ENCODE measurements around the gene PLSCR1. TPM values are rescaled to one million over a fixed set of nuclear protein-coding genes. Genes with fewer than 3 reads are reported as not detected.

The PLSCR1 gene
- total and polyA plus RNA-seq, 9 of the 15 experiments (the other 6 are each of a cell fraction or from before 2014, with no cell fraction given) = 40.6 to 122 (median 69.1) TPM

DNA sequence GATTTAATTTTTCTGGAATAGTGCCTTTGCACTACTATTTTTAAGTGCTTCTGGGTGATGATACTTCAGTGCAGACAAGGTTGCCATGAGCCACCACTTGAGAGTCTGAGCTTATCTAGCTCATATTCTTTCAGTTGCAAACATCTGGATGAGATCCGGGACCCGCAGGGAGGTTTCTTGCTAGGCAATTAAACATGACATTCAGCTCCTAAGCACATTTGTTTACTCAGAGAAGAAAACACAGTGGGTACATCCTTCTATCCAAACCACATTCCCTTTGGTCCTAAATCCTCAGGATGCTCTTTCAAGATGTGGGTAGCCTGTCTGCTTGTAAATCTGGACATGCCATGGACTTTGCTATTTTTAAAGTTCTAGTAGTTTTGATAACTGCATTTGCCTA, 12.0 kb downstream of the PLSCR1 start:
- Histone ChIP-seq H3K36me3 (ENCODE audit: control insufficient read depth, insufficient read depth, low read length) (peaks cover 58% of the 10 kb centered on the region), H3K9me1 (ENCODE audit: control insufficient read depth, insufficient read depth, low read length) (no peaks in the 10 kb centered on the region), H2AFZ (ENCODE audit: low read depth, low read length) (no peak overlapping the region), H4K20me1 (replicated peaks; ENCODE audit: control insufficient read depth, insufficient read depth, low read length) (no peaks in the 10 kb centered on the region), H3K9me3 (replicated peaks; ENCODE audit: control insufficient read depth, insufficient read depth, low read depth, low read length) (no peaks in the 10 kb centered on the region), H3K4me1 (replicated peaks in 1 of 2; ENCODE audit: control insufficient read depth in 2 of 2, insufficient read depth in 2 of 2, low read length in 2 of 2) (no peaks in the 10 kb centered on the region), H3K27me3 (ENCODE audit: control insufficient read depth in 2 of 2, insufficient read depth in 2 of 2, low read length in 2 of 2) (no peaks in the 10 kb centered on the region), H3K9ac (ENCODE audit: insufficient read depth in 1 of 2, low read depth in 2 of 2, low read length in 2 of 2) (no peak overlapping the region), H3K79me2 (ENCODE audit: control insufficient read depth, insufficient read depth, low read length) (peaks cover 15% of the 10 kb centered on the region; the same call in 2 of the 3 replicates), H3K4me2 (ENCODE audit: insufficient read depth, low read length) (no peak overlapping the region), H3K27ac (ENCODE audit: extremely low read depth, low read depth, low read length) (no peak overlapping the region), H3K4me3 (no peak overlapping the region)
- POLR2A ChIA-PET = interaction anchor here (1.0 kb wide), 1 partner anchor 12 kb away, joined by 4 read pairs; the partner anchor contains the start of gene PLSCR1
- in situ Hi-C loops (cut with MboI) (no loop called here), intact Hi-C loops (cut with micrococcal nuclease) (no loop called here)
- CTCF ChIA-PET (ENCODE audit: low intra/inter-chr PET ratio) = no interaction called here
- TF ChIP-seq SRSF3 (IDR thresholded peaks at IDR 0.05; ENCODE audit: insufficient read depth, low read length) = no peak
- no peak for TF ChIP-seq THRAP3 (IDR thresholded peaks at IDR 0.05; ENCODE audit: borderline replicate concordance)
- TF ChIP-seq NRF1 (conservative IDR thresholded peaks at IDR 0.05 in 1 of 2, IDR thresholded peaks at IDR 0.05 in 1 of 2) = no peak
- no peak for TF ChIP-seq ARID2 (IDR thresholded peaks at IDR 0.05)
- no peak for TF ChIP-seq TCF3 (CRISPR knock-in tag; IDR thresholded peaks at IDR 0.05)
- TF ChIP-seq RFX5 (IDR thresholded peaks at IDR 0.05; ENCODE audit: low read depth, low read length) = no peak
- TF ChIP-seq, protein P1, sequence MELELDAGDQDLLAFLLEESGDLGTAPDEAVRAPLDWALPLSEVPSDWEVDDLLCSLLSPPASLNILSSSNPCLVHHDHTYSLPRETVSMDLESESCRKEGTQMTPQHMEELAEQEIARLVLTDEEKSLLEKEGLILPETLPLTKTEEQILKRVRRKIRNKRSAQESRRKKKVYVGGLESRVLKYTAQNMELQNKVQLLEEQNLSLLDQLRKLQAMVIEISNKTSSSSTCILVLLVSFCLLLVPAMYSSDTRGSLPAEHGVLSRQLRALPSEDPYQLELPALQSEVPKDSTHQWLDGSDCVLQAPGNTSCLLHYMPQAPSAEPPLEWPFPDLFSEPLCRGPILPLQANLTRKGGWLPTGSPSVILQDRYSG (tag; conservative IDR thresholded peaks at IDR 0.05; ENCODE audit: low read depth) = no peak
- TF ChIP-seq SAFB2 (IDR thresholded peaks at IDR 0.05; ENCODE audit: borderline replicate concordance, low read depth, low read length, severe bottlenecking) = no peak
- TF ChIP-seq, protein P2, sequence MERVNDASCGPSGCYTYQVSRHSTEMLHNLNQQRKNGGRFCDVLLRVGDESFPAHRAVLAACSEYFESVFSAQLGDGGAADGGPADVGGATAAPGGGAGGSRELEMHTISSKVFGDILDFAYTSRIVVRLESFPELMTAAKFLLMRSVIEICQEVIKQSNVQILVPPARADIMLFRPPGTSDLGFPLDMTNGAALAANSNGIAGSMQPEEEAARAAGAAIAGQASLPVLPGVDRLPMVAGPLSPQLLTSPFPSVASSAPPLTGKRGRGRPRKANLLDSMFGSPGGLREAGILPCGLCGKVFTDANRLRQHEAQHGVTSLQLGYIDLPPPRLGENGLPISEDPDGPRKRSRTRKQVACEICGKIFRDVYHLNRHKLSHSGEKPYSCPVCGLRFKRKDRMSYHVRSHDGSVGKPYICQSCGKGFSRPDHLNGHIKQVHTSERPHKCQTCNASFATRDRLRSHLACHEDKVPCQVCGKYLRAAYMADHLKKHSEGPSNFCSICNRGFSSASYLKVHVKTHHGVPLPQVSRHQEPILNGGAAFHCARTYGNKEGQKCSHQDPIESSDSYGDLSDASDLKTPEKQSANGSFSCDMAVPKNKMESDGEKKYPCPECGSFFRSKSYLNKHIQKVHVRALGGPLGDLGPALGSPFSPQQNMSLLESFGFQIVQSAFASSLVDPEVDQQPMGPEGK (CRISPR knock-in tag; IDR thresholded peaks at IDR 0.05; ENCODE audit: borderline replicate concordance) = no peak
- DNase-seq (ENCODE audit: extremely low read depth in 1 of 4, low spot score in 3 of 4) = no peak
- BruUV-seq (replicated peaks) = no TSS peak
- 65% methylated on average over 2 of the region's 2 CpGs for WGBS (ENCODE audit: insufficient coverage, low coverage, missing lambda C conversion rate)
- FAIRE-seq = no peak
- ATAC-seq = no peak

All from K562 (cell line).